Activated CD8-positive, alpha-beta memory T cell treated with anti-CD3 and anti-CD28 coated beads for 4 hours (primary cell): Measurements from ENCODE around the gene NCR3LG1.

ENCODE experiments used
- DNase-seq, 2 donors: peaks; one replicate each; pipeline ENCODE4 v3.0.0-alpha.2; 2020; ENCODE audit warnings: low read depth in 2 of 2

Gene NCR3LG1

GRCh38 chr11:17369684-17370243 lies 18.2 kb downstream of the NCR3LG1 start:
- DNase-seq: no peak

- DNase-seq: no peak
Measured at GRCh38 chr11:17371614-17372013, 20.0 kb downstream of the NCR3LG1 start.

GRCh38 chr11:17375547-17375946 lies 23.9 kb downstream of the NCR3LG1 start:
- no peak for DNase-seq

- DNase-seq: no peak
Measured at GRCh38 chr11:17376493-17376892, 24.9 kb downstream of the NCR3LG1 start.

GRCh38 chr11:17378655-17379054 lies 27.1 kb downstream of the NCR3LG1 start:
- DNase-seq: no peak

- no peak for DNase-seq
Measured at GRCh38 chr11:17379383-17380180, 28.0 kb downstream of the NCR3LG1 start.

GRCh38 chr11:17381156-17381555 lies 29.6 kb downstream of the NCR3LG1 start:
- no peak for DNase-seq

- DNase-seq: no peak
Measured at GRCh38 chr11:17382046-17382728, 30.6 kb downstream of the NCR3LG1 start.

- DNase-seq: no peak
Measured at GRCh38 chr11:17383461-17383860, 31.9 kb downstream of the NCR3LG1 start.

GRCh38 chr11:17384002-17384511 lies 32.5 kb downstream of the NCR3LG1 start:
- DNase-seq: peak; percentile 39 to 56

- DNase-seq: no peak
Measured at GRCh38 chr11:17385492-17385891, 33.9 kb downstream of the NCR3LG1 start.

- no peak for DNase-seq
Measured at GRCh38 chr11:17385926-17386325, 34.3 kb downstream of the NCR3LG1 start.

- no peak for DNase-seq
Measured at GRCh38 chr11:17386331-17387084, 34.9 kb downstream of the NCR3LG1 start.

GRCh38 chr11:17387254-17387653 lies 35.7 kb downstream of the NCR3LG1 start:
- DNase-seq: no peak

GRCh38 chr11:17387811-17388210 lies 36.2 kb downstream of the NCR3LG1 start:
- DNase-seq: no peak

- no peak for DNase-seq
Measured at GRCh38 chr11:17388609-17389210, 37.1 kb downstream of the NCR3LG1 start, which contains the start of gene KCNJ11. Gene KCNJ11 (minus strand): TSS chr11:17388659. CDS start chr11:17388091, 568 bp downstream.

GRCh38 chr11:17389211-17389956 lies 37.8 kb downstream of the NCR3LG1 start:
- peak; percentile 55 to 64 for DNase-seq

GRCh38 chr11:17389957-17390649 lies 38.5 kb downstream of the NCR3LG1 start:
- no peak for DNase-seq

- DNase-seq: no peak
Measured at GRCh38 chr11:17391493-17392355, 40.1 kb downstream of the NCR3LG1 start.
